Parathyroid adenoma (tissue), 2 donors: ENCODE results near the gene MVB12A.

ENCODE experiments used
- H2AFZ ChIP-seq: fragments of 300-600 bp; sonication (generic); one replicate; pipeline ENCODE4 v1.7.0; 2017; ENCODE audit warnings: antibody characterized with exemption, mild to moderate bottlenecking
- H3K27ac ChIP-seq: fragments of 300-600 bp; sonication (generic); one replicate; pipeline ENCODE4 v1.7.0; 2017
- H3K27me3 ChIP-seq: fragments of 300-600 bp; sonication (generic); one replicate; pipeline ENCODE4 v1.7.0; 2017; ENCODE audit warnings: low read length; ENCODE audit not compliant: control insufficient read depth, insufficient read depth
- H3K36me3 ChIP-seq: fragments of 300-600 bp; sonication (generic); one replicate; pipeline ENCODE4 v1.7.0; 2017; ENCODE audit warnings: low read length; ENCODE audit not compliant: control insufficient read depth, insufficient read depth
- H3K4me1 ChIP-seq: fragments of 300-600 bp; sonication (generic); one replicate; pipeline ENCODE4 v1.7.0; 2017; ENCODE audit warnings: control low read depth
- H3K4me2 ChIP-seq: fragments of 300-600 bp; sonication (generic); one replicate; pipeline ENCODE4 v1.7.0; 2017; ENCODE audit warnings: low read length
- H3K4me3 ChIP-seq: fragments of 300-600 bp; sonication (generic); one replicate; pipeline ENCODE4 v1.7.0; 2017; ENCODE audit warnings: low read depth, low read length
- H3K79me2 ChIP-seq: fragments of 300-600 bp; sonication (generic); one replicate; pipeline ENCODE4 v1.7.0; 2017; ENCODE audit warnings: control low read depth
- H3K9ac ChIP-seq: fragments of 300-600 bp; sonication (generic); one replicate; pipeline ENCODE4 v1.7.0; 2017; ENCODE audit warnings: mild to moderate bottlenecking
- H3K9me3 ChIP-seq: fragments of 300-600 bp; sonication (generic); one replicate; pipeline ENCODE4 v1.7.0; 2017; ENCODE audit warnings: low read length; ENCODE audit not compliant: control insufficient read depth
- CTCF ChIP-seq: fragments of 300-600 bp; sonication (generic); IDR thresholded peaks from one replicate; pipeline ENCODE4 v1.7.0; 2017; ENCODE audit warnings: antibody characterized with exemption, mild to moderate bottlenecking
- donor health status: primary hyperparathyroidism.

MVB12A gene

GRCh38 chr19:17406887-17407196 is 13.0 kb upstream of the MVB12A start:
- Histone ChIP-seq H3K4me2 (no peak overlapping the region), H3K79me2 (no peaks in the 10 kb centered on the region), H2AFZ (no peak overlapping the region), H3K9ac (no peak overlapping the region), H3K36me3 (no peaks in the 10 kb centered on the region), H3K27me3 (no peaks in the 10 kb centered on the region), H3K4me1 (no peaks in the 10 kb centered on the region), H3K4me3 (no peak overlapping the region), H3K27ac (no peak overlapping the region), H3K9me3 (no peaks in the 10 kb centered on the region)
- no peak for TF ChIP-seq CTCF

DNA sequence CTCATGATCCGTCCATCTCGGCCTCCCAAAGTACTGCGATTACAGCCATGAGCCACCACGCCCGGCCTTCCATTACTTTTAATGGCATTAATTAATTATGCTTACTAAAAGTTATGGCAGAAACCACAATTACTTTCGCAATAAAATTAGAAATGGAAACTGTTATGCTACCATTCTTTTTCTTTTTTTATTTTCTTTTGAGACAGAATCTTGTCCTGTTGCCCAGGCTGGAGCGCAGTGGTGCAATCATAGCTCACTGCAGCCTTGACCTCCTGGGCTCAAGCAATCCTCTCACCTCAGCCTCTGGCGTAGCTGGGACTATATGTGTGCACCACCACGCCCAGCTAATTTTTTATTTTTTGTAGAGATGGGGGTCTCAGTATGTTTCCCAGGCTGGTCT is 9.9 kb upstream of the MVB12A start:
- no peak overlapping the region for H2AFZ ChIP-seq
- no peaks in the 10 kb centered on the region for H3K9me3 ChIP-seq
- no peak for TF ChIP-seq CTCF
- H3K79me2 ChIP-seq, result no peaks in the 10 kb centered on the region
- no peaks in the 10 kb centered on the region for H3K4me1 ChIP-seq
- H3K9ac ChIP-seq, result no peak overlapping the region
- no peak overlapping the region for H3K4me3 ChIP-seq
- no peaks in the 10 kb centered on the region for H3K27me3 ChIP-seq
- H3K4me2 ChIP-seq, result no peak overlapping the region
- no peaks in the 10 kb centered on the region for H3K36me3 ChIP-seq
- no peak overlapping the region for H3K27ac ChIP-seq

GRCh38 chr19:17411801-17412200 is 8.0 kb upstream of the MVB12A start:
- Histone ChIP-seq H3K9me3 (no peaks in the 10 kb centered on the region), H3K36me3 (no peaks in the 10 kb centered on the region), H3K27me3 (no peaks in the 10 kb centered on the region), H3K4me3 (no peak overlapping the region), H3K4me2 (no peak overlapping the region), H3K4me1 (no peaks in the 10 kb centered on the region), H2AFZ (no peak overlapping the region), H3K27ac (no peak overlapping the region), H3K9ac (no peak overlapping the region), H3K79me2 (no peaks in the 10 kb centered on the region)
- no peak for TF ChIP-seq CTCF

DNA sequence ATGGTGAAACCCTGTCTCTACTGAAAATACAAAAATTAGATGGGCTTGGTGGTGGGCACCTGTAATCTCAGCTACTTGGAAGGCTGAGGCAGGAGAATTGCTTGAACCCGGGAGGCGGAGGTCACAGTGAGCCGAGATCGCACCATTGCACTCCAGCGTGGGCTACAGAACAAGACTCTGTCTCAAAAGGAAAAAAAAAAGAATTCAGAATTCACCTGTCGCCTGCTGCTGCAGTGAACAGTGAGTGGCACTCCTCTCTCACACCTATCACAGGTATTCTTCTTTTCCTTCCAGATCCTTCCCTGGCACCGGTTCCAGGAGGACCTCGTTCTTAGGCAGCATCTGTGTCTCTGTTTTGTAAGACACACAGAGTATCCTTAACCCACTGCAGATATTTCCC is 5.8 kb upstream of the MVB12A start:
- no peak overlapping the region for H3K4me2 ChIP-seq
- no peak for TF ChIP-seq CTCF
- no peak overlapping the region for H2AFZ ChIP-seq
- no peaks in the 10 kb centered on the region for H3K9me3 ChIP-seq
- no peaks in the 10 kb centered on the region for H3K36me3 ChIP-seq
- H3K9ac ChIP-seq, result no peak overlapping the region
- no peaks in the 10 kb centered on the region for H3K79me2 ChIP-seq
- no peak overlapping the region for H3K27ac ChIP-seq
- H3K4me1 ChIP-seq, result no peaks in the 10 kb centered on the region
- H3K4me3 ChIP-seq, result no peak overlapping the region
- H3K27me3 ChIP-seq, result no peaks in the 10 kb centered on the region

GRCh38 chr19:17415121-17415520 is 4.7 kb upstream of the MVB12A start:
- Histone ChIP-seq H3K9me3 (no peaks in the 10 kb centered on the region), H3K36me3 (no peaks in the 10 kb centered on the region), H3K79me2 (no peaks in the 10 kb centered on the region), H3K27me3 (no peaks in the 10 kb centered on the region), H3K4me1 (no peaks in the 10 kb centered on the region), H3K9ac (no peak overlapping the region), H3K4me3 (no peak overlapping the region), H2AFZ (no peak overlapping the region), H3K4me2 (no peak overlapping the region), H3K27ac (no peak overlapping the region)
- TF ChIP-seq CTCF, result no peak
